IgD-negative memory B cell (primary cell): ENCODE data around the gene PPEF1. TPM values are rescaled to one million over a fixed set of nuclear protein-coding genes. Genes with fewer than 3 reads are reported as not detected.

ENCODE experiments used
- H3K27ac Mint-ChIP-seq, 3 donors: one replicate each; pipeline ENCODE4 v1.8.0; 2020 to 2022; ENCODE audit warnings: mild to moderate bottlenecking in 3 of 3, mixed read lengths in 3 of 3, moderate library complexity in 1 of 3
- H3K27me3 Mint-ChIP-seq: one replicate; pipeline ENCODE4 v1.8.0; 2021; ENCODE audit warnings: mixed read lengths
- H3K36me3 Mint-ChIP-seq: one replicate; pipeline ENCODE4 v1.8.0; 2020; ENCODE audit warnings: mild to moderate bottlenecking, mixed read lengths
- H3K4me1 Mint-ChIP-seq, 3 donors: one replicate each; pipeline ENCODE4 v1.8.0; 2020 to 2022; ENCODE audit warnings: mixed read lengths in 3 of 3, mild to moderate bottlenecking in 1 of 3
- H3K4me3 Mint-ChIP-seq, 4 donors: one replicate each; pipeline ENCODE4 v1.8.0; 2020 to 2022; ENCODE audit warnings: mild to moderate bottlenecking in 4 of 4, mixed read lengths in 4 of 4, moderate library complexity in 3 of 4
- H3K9me3 Mint-ChIP-seq, 3 donors: one replicate each; pipeline ENCODE4 v1.8.0; 2020 to 2021; ENCODE audit warnings: mixed read lengths in 3 of 3, mild to moderate bottlenecking in 1 of 3
- polyA plus RNA-seq: library from polyadenylated mRNA; unstranded; fragments of 300-500 nt; fragmentation: Illumina TruSeq; gene quantifications from one replicate; pipeline ENCODE4 v1.2.3, GENCODE V29; 2021

Gene PPEF1, protein sequence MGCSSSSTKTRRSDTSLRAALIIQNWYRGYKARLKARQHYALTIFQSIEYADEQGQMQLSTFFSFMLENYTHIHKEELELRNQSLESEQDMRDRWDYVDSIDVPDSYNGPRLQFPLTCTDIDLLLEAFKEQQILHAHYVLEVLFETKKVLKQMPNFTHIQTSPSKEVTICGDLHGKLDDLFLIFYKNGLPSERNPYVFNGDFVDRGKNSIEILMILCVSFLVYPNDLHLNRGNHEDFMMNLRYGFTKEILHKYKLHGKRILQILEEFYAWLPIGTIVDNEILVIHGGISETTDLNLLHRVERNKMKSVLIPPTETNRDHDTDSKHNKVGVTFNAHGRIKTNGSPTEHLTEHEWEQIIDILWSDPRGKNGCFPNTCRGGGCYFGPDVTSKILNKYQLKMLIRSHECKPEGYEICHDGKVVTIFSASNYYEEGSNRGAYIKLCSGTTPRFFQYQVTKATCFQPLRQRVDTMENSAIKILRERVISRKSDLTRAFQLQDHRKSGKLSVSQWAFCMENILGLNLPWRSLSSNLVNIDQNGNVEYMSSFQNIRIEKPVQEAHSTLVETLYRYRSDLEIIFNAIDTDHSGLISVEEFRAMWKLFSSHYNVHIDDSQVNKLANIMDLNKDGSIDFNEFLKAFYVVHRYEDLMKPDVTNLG
- polyA plus RNA-seq, result not detected

DNA sequence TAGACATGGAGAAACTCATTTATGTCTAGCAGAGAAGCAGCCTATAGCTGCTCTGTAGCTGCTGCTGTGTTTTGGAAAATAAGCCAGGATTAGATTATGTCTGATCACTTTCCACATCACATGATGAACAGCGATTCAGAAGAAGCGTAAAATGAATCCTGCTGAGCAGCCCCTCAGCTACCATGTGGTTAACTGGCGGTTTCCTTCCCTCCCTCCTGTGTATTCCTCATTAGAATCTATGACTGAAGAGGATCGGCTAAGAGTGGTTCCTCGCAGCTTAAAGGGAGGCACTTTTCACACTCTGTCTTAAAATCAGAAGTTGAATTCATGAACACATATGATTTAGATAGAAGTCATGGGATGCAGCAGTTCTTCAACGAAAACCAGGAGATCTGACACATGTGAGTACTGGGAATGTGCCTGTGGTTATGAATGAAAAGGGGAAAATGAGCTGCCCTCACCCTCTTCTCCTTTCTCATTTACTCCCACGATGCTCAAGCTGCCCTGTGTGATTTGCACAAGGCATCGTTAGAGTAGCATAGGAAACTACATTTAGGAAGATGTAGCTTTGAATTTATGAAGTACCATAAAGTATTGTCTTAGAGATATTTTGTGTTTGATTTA is at the start of gene PPEF1:
Gene PPEF1, plus strand, starts transcription at position 220 of the 624 bp plus-strand sequence. Its CDS starts 136 bp downstream, at position 356.
- Mint-ChIP-seq H3K4me1 (no peaks in the 10 kb centered on the region), H3K36me3 (no peaks in the 10 kb centered on the region), H3K4me3 (no peak within 1 kb of the TSS), H3K27ac (peak within 1 kb of the TSS in 1 of 3 donors; percentile 59), H3K9me3 (peaks cover 0 to 2% (median 0%) of the 10 kb centered on the region in 3 donors), H3K27me3 (no peaks in the 10 kb centered on the region)

DNA sequence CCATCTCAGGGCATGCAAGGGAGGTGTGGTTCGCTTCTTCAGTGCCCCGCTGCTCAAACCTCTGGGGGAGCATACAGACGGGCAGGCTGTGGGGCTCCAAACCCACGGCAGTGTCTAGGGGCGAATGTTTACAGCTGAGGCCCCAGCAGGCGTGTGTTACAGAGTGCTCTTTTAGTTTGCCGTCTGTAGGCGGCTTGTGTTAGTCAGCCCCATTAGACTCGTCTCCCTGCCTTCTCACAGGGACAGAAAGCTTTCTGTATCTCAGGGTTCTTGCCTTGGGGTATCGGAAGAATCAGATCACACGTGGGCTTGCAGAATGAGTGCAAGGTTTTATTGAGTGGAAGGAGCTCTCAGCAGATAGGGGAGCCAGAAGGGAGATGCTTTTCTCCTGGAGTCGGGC is 46.2 kb upstream of the PPEF1 start:
- peaks cover 0 to 2% (median 2%) of the 10 kb centered on the region in 3 donors for H3K9me3 Mint-ChIP-seq
- H3K4me1 Mint-ChIP-seq, result no peaks in the 10 kb centered on the region
- peaks cover 2% of the 10 kb centered on the region for H3K27me3 Mint-ChIP-seq
- H3K36me3 Mint-ChIP-seq, result peaks cover 2% of the 10 kb centered on the region
- no peak overlapping the region for H3K27ac Mint-ChIP-seq
- no peak overlapping the region for H3K4me3 Mint-ChIP-seq

DNA sequence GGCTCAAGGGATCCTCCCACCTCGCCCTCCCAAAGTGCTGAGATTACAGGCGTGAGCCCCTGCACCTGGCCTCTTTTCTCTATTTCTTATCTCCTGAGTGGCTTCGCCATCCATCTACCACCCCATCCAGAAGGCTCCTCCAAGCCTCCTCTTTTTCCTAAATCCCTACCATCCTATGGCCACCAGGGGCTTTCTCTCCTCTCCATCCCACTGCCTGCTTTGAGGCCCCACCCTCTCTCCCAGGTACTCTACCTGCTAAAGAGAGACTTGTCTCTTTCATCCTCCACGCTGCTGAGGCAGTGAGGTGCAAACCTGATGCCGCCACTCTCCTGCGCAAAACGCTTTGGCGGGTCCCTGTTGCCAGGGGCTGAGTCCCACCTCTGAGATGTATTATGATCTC is 42.5 kb upstream of the PPEF1 start:
- Mint-ChIP-seq H3K36me3 (no peaks in the 10 kb centered on the region), H3K4me3 (no peak overlapping the region), H3K27ac (no peak overlapping the region), H3K4me1 (peaks cover 0 to 4% (median 2%) of the 10 kb centered on the region in 3 donors), H3K27me3 (peaks cover 2% of the 10 kb centered on the region), H3K9me3 (peaks cover 0 to 2% (median 0%) of the 10 kb centered on the region in 3 donors)

DNA sequence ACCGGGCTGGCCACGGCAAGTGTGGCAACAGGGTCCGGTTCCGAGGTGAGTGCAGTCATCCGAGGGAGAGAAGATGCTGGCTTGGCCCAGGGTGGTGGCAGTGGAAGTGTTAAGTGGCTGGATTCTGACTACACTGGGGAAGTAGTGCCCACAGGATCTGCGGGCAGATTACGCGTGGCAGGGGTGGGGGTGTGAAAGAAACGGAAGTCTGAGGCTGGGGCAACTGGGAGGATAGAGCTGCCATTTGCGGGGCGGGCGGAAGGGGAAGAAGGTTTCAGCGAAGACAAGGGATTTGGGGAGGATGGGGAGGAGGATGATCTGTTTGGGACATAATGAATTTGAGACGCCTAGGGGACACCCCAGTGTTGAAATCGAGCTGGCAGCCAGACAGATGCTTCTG is 40.8 kb upstream of the PPEF1 start:
- Mint-ChIP-seq H3K4me1 (peaks cover 0 to 4% (median 2%) of the 10 kb centered on the region in 3 donors), H3K27ac (no peak overlapping the region), H3K27me3 (peaks cover 2% of the 10 kb centered on the region), H3K36me3 (no peaks in the 10 kb centered on the region), H3K9me3 (no peaks in the 10 kb centered on the region), H3K4me3 (no peak overlapping the region)

DNA sequence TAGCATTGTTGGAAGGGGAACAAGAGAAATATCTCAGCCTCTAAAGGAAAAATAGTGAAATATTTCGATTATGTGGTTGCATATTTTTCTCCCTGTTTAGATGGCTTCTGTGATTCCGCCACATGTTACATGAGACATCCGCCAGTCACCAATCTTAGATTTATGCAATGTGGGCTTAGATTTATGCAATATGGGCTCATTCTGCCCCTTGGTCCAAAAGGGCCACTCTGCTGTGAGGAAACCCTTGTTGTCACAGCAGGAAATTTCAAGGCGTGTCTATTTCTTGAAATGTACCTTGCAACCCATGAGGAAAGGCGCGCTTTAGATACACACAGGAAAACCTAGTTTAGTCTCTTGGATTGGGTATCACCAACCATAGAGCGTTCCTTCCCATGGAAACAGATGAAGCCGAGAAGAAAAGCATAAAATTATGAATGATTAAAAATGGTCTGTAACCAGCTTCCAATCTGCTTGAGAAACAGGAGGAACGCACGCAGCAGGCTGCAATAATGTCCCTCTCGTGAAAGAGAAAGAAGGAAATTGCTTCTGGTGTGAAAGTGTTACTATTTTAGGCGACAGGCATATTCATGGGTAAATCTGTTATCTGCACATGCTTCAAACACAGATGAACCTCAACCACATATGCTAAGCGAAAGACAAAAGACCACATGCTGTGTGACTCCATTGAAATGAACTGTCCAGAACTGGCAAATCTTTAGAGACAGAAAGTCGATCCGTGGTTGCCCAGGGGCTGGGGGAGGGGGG is 39.2 kb upstream of the PPEF1 start:
- H3K27ac Mint-ChIP-seq, result no peak overlapping the region
- H3K4me1 Mint-ChIP-seq, result peaks cover 0 to 4% (median 2%) of the 10 kb centered on the region in 3 donors
- H3K27me3 Mint-ChIP-seq, result peaks cover 2% of the 10 kb centered on the region
- no peaks in the 10 kb centered on the region for H3K36me3 Mint-ChIP-seq
- peak overlapping the region in 2 of 4 donors; percentile 46 to 56 for H3K4me3 Mint-ChIP-seq
- H3K9me3 Mint-ChIP-seq, result no peaks in the 10 kb centered on the region

DNA sequence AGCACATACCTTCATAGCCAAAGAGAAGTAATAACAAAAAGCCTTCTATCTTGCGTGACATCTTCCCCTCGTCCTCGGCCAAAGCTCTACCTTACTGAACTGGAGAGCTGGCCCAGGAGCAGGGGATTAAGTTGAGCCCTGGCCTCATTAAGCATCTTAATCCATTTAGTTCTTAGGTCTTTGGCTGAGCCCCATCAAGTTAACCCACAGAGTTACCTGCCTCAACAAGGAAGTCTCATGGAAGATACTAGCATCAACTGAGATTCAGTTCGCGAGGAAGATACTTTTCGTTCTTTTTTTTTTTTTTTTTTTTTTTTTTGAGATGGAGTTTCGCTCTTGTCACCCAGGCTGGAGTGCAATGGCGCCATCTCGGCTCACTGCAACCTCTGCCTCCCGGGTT is 35.4 kb upstream of the PPEF1 start, which contains the start of gene RS1:
Gene RS1, minus strand, starts transcription at position 101 of the 400 bp plus-strand sequence. Its CDS starts 40 bp downstream, at position 61.
- H3K27ac Mint-ChIP-seq, result peak within 1 kb of the TSS in 1 of 3 donors; percentile 82
- no peaks in the 10 kb centered on the region for H3K27me3 Mint-ChIP-seq
- peaks cover 5 to 14% (median 6%) of the 10 kb centered on the region in 3 donors for H3K4me1 Mint-ChIP-seq
- peak within 1 kb of the TSS in 2 of 4 donors; percentile 44 to 45 for H3K4me3 Mint-ChIP-seq
- H3K36me3 Mint-ChIP-seq, result no peaks in the 10 kb centered on the region
- no peaks in the 10 kb centered on the region for H3K9me3 Mint-ChIP-seq

DNA sequence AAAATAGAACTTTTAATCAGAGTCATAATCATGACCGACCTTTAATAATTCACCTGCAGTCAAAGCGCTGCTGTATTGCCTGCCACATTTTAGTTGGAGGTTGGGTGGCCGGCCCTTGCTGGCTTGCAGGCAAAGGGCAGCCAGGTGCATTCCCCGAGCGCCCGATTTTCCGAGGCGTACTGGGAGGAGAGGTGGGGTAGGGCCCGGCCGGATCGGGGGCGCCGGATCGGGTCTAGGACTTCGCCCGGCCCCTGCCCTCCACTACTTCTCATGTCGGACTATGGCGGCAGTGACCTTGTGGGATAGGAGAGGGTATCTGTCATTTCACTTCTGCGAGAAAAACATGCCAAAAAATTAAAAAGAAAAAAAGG is 33.0 kb upstream of the PPEF1 start:
- Mint-ChIP-seq H3K27me3 (no peaks in the 10 kb centered on the region), H3K36me3 (no peaks in the 10 kb centered on the region), H3K4me3 (peak overlapping the region; percentile 82 to 98 (median 92)), H3K4me1 (peaks cover 2 to 14% (median 3%) of the 10 kb centered on the region in 3 donors), H3K9me3 (peaks cover 0 to 4% (median 0%) of the 10 kb centered on the region in 3 donors), H3K27ac (peak overlapping the region; percentile 91 to 99 (median 98))

DNA sequence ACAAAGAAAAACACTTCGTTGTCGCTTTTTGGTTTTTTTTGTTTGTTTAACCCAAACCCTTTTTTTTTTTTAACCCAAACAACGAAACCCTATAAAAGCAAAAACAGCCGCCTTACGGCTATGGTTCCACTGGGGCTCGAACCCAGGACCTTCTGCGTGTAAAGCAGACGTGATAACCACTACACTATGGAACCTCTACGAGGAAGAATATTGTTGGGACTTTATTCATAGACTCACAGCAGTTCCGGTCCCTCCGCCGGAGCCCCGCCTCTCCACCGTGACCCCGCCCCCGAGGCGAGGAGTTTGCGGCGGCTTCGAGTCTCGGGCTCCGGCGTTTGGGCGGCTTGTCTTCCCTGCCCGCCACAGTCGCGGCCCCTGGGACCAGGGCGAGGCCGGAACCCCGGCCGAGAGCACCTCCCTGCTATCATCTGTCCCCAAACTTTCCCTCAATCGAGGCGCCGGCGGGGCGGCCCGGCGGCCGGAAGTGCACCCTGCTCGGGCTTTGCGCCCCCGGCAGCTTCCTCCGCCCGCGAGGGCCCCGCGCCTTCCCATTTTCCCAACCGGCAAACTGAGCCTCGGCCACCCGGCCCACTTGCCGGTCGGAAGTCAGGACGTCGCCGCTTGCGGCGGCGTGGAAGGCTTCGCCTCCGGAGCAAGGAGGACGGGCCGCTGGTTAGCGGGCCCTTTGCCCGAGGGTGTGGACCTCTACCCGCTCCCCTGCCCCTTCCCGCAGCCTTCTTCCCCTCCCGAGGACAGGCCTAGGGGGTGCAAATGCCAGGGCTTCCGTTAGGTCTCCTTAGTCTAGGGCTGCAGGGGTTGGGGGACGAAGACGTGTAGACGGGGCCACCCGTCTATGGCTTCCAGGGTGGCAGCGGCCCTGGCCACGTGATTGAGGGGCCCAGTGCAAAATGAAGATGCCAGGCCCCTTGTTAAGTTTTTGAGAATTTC is 32.4 kb upstream of the PPEF1 start:
- Mint-ChIP-seq H3K4me3 (peak overlapping the region; percentile 82 to 98 (median 92)), H3K36me3 (no peaks in the 10 kb centered on the region), H3K4me1 (peaks cover 2 to 14% (median 3%) of the 10 kb centered on the region in 3 donors), H3K9me3 (peaks cover 0 to 4% (median 0%) of the 10 kb centered on the region in 3 donors), H3K27ac (peak overlapping the region; percentile 91 to 99 (median 98)), H3K27me3 (no peaks in the 10 kb centered on the region)

DNA sequence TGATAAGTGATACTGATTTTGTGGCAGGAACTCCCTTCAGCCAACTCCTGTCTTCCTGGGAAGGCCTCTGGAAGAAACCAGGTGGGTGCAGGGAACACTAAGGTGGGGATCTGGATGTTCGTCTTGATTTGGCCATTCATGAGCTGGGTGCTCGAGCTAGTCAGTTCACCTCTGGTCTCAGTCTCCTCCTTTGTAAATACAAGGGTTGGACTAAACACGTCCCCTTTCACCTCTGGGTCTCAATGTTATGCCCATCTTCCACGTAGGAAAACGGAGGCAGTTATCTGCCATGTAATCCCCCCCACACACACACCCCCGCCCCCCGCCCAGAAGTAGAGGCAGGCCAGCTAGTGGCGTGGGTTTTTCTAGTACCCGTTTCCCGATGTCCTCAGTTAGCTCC is 31.4 kb upstream of the PPEF1 start:
- peaks cover 2 to 14% (median 3%) of the 10 kb centered on the region in 3 donors for H3K4me1 Mint-ChIP-seq
- peaks cover 0 to 4% (median 0%) of the 10 kb centered on the region in 3 donors for H3K9me3 Mint-ChIP-seq
- H3K4me3 Mint-ChIP-seq, result peak overlapping the region in 3 of 4 donors; percentile 46 to 98 (median 86)
- H3K36me3 Mint-ChIP-seq, result no peaks in the 10 kb centered on the region
- H3K27ac Mint-ChIP-seq, result peak overlapping the region in 2 of 3 donors; percentile 78 to 99
- no peaks in the 10 kb centered on the region for H3K27me3 Mint-ChIP-seq

DNA sequence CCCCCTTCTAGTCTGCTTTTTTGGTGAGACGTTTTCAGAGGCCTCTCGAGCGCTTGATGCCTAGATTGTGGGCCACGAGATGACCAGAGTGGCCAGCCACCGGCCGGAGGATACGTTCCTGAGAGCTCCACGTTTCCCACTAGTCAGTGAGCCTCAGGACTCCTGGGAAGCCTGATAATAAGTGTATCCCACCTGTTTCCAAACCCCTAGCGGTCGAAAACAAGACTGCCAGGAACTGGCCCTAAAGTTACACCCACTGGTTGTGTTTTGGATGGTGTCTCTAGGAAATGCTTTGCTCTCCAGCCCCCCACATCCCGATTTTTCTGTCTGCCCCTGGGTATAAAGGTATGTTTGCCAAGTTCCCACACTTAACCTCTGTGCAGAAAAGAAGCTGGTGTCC is 31.0 kb upstream of the PPEF1 start:
- peak overlapping the region in 1 of 3 donors; percentile 99 for H3K27ac Mint-ChIP-seq
- no peaks in the 10 kb centered on the region for H3K36me3 Mint-ChIP-seq
- H3K9me3 Mint-ChIP-seq, result peaks cover 0 to 4% (median 0%) of the 10 kb centered on the region in 3 donors
- H3K27me3 Mint-ChIP-seq, result no peaks in the 10 kb centered on the region
- peaks cover 2 to 14% (median 3%) of the 10 kb centered on the region in 3 donors for H3K4me1 Mint-ChIP-seq
- H3K4me3 Mint-ChIP-seq, result peak overlapping the region in 2 of 4 donors; percentile 46 to 98

DNA sequence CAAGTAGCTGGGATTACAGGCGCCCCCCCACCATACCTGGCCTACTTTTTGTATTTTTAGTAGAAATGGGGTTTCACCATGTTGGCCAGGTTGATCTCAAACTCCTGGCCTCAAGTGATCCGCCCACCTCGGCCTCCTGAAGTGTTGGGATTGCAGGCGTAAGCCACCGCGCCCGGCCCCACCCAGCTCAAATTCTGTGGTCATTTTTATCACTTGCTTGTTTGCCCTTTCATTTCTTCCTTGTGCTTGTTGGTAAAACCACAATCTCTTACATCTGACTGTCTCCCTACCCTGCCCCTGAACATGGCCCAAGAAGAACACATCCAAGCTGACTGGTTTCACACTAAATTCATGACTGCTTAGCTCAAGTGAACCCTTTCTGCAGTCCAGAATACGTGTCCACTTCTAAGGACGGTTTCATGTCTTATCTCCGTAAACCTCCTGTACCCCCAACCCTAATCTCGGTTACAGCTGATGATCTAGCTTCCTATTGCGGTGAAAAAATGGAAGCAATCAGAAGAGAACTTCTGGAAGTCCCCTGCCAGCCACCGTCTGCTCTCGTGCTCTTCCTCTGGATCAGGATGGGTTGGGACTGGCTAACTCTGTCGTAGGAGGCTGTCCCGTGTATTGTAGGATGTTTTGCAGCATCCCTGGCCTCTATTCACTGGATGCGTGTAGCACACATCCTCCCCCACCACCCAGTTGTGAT is 30.1 kb upstream of the PPEF1 start:
- peaks cover 2 to 14% (median 3%) of the 10 kb centered on the region in 3 donors for H3K4me1 Mint-ChIP-seq
- peak overlapping the region in 1 of 3 donors; percentile 36 for H3K27ac Mint-ChIP-seq
- peak overlapping the region in 2 of 4 donors; percentile 27 to 70 for H3K4me3 Mint-ChIP-seq
- H3K27me3 Mint-ChIP-seq, result no peaks in the 10 kb centered on the region
- no peaks in the 10 kb centered on the region for H3K36me3 Mint-ChIP-seq
- peaks cover 0 to 4% (median 0%) of the 10 kb centered on the region in 3 donors for H3K9me3 Mint-ChIP-seq

DNA sequence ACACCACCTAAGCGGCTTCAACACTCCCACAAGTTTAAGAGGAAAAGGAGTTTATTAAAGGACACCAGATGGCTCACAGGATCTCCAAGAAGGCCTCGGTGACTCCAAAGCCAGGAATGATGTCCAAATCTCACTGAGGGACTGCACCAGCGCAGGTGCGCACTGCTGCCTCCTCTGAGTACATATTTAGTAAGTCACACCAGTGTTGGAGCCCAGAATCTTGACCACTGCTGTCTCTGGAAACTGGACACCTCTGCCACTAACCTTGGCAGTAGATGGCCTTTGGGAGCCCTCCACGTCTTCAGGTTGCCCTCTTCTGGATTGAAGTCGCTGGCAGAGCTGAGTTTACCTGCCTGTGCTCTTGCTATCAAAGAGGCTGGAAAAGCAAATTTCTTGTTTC is 25.4 kb upstream of the PPEF1 start:
- no peaks in the 10 kb centered on the region for H3K36me3 Mint-ChIP-seq
- H3K9me3 Mint-ChIP-seq, result peaks cover 0 to 4% (median 0%) of the 10 kb centered on the region in 3 donors
- H3K27ac Mint-ChIP-seq, result peak overlapping the region in 1 of 3 donors; percentile 78
- no peak overlapping the region for H3K4me3 Mint-ChIP-seq
- H3K4me1 Mint-ChIP-seq, result peaks cover 0 to 6% (median 1%) of the 10 kb centered on the region in 3 donors
- H3K27me3 Mint-ChIP-seq, result peaks cover 2% of the 10 kb centered on the region

DNA sequence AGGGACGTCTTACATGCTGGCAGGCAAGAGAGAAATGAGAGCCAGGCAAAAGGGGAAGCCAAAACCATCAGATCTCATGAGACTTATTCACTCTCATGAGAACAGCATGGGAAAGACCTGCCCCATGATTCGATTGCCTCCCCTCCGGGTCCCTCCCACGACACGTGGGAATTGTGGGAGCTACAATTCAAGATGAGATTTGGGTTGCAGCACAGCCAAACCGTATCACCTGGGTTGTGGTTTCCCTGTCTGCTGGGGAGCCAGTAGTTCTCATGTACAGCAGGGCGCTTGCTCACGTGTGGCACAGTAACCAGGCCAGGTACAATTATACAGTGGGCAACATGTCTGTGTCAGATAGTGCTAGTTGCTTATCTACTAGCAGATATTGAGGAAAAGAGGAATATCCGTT is 24.5 kb upstream of the PPEF1 start:
- peaks cover 0 to 2% (median 0%) of the 10 kb centered on the region in 3 donors for H3K9me3 Mint-ChIP-seq
- H3K27ac Mint-ChIP-seq, result peak overlapping the region in 2 of 3 donors; percentile 43 to 78
- peaks cover 0 to 6% (median 0%) of the 10 kb centered on the region in 3 donors for H3K4me1 Mint-ChIP-seq
- no peaks in the 10 kb centered on the region for H3K36me3 Mint-ChIP-seq
- peak overlapping the region in 1 of 4 donors; percentile 58 for H3K4me3 Mint-ChIP-seq
- H3K27me3 Mint-ChIP-seq, result peaks cover 2% of the 10 kb centered on the region
